Measurements from ENCODE around the gene UBR2.

DNA sequence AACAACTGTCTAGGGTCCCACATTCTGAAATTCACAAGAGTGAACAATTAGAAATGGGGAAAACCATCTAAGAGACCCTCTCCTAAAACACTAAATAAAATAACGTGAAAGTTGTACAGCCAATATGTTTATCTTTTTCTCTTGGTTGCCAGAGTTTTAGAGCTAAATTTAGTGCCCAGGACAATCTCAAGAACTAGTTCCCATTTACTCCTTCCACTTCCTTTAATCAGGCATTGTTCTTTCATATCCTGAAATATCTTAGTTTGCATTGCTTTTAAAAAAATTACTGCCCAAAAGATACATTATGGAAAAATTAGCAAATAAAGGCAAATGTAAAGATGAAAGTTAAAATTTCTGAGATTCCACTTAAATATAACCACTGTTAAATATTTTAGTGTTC lies 33.1 kb upstream of the UBR2 start:
- TF ChIP-seq, protein P1, sequence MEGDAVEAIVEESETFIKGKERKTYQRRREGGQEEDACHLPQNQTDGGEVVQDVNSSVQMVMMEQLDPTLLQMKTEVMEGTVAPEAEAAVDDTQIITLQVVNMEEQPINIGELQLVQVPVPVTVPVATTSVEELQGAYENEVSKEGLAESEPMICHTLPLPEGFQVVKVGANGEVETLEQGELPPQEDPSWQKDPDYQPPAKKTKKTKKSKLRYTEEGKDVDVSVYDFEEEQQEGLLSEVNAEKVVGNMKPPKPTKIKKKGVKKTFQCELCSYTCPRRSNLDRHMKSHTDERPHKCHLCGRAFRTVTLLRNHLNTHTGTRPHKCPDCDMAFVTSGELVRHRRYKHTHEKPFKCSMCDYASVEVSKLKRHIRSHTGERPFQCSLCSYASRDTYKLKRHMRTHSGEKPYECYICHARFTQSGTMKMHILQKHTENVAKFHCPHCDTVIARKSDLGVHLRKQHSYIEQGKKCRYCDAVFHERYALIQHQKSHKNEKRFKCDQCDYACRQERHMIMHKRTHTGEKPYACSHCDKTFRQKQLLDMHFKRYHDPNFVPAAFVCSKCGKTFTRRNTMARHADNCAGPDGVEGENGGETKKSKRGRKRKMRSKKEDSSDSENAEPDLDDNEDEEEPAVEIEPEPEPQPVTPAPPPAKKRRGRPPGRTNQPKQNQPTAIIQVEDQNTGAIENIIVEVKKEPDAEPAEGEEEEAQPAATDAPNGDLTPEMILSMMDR (conservative IDR thresholded peaks at IDR 0.05 in 1 of 2, IDR thresholded peaks at IDR 0.05 in 1 of 2; ENCODE audit: low read depth in 1 of 2, low read length in 2 of 2) = no peak
- TF ChIP-seq EZH2 (IDR thresholded peaks at IDR 0.05; ENCODE audit: low read length, missing control alignments) = no peak

Measured in fibroblast of lung (primary cell).